H1 (cell line): ENCODE results near the gene AHSG. TPM values are rescaled to one million over a fixed set of nuclear protein-coding genes. Genes with fewer than 3 reads are reported as not detected.

Experiments
- CTCF ChIA-PET: fragments of 300-600 bp; sonication (Branson Sonifier 250); formaldehyde crosslinking; loops from one replicate; lab custom pipeline; 2021; ENCODE audit not compliant: partially characterized antibody; lab: Charles Lee
- POLR2A ChIA-PET: fragments of 300-600 bp; sonication (Branson Sonifier 250); formaldehyde crosslinking; loops from one replicate; lab custom pipeline; 2021; ENCODE audit warnings: inconsistent platforms; ENCODE audit not compliant: partially characterized antibody; lab: Charles Lee
- DNase-seq, 2 experiments: peaks; one replicate each; pipeline versions ENCODE4 v3.0.0 to v3.0.0-alpha.2; 2010 to 2022; ENCODE audit warnings: low spot score in 2 of 2, low read depth in 1 of 2, mixed read lengths in 1 of 2
- FAIRE-seq: peaks from 2 replicates; lab custom pipeline; 2011; peaks lifted over from hg19 to GRCh38; lab: Jason Lieb, UNC
- H2AFZ ChIP-seq: 2 replicates; pipeline ENCODE4 v1.8.1; 2012; ENCODE audit warnings: low read length, inconsistent platforms
- H2AK5ac ChIP-seq: 2 replicates; pipeline ENCODE4 v1.6.1; 2013; ENCODE audit warnings: low read depth, low read length
- H2BK120ac ChIP-seq: replicated peaks from 2 replicates; pipeline ENCODE3; 2013; ENCODE audit warnings: low read depth, low read length, inconsistent platforms
- H2BK12ac ChIP-seq: 2 replicates; pipeline ENCODE4 v1.6.1; 2013; ENCODE audit warnings: low read depth, low read length
- H2BK15ac ChIP-seq: 2 replicates; pipeline ENCODE4 v1.6.1; 2013; ENCODE audit warnings: low read length
- H2BK20ac ChIP-seq: 2 replicates; pipeline ENCODE4 v1.6.1; 2013; ENCODE audit warnings: low read length
- H2BK5ac ChIP-seq: 2 replicates; pipeline ENCODE4 v1.6.1; 2013; ENCODE audit warnings: low read depth, low read length
- H3K14ac ChIP-seq: 2 replicates; pipeline ENCODE4 v1.6.1; 2013; ENCODE audit warnings: inconsistent platforms; ENCODE audit not compliant: insufficient read length
- H3K18ac ChIP-seq: 2 replicates; pipeline ENCODE4 v1.6.1; 2013; ENCODE audit warnings: low read length; ENCODE audit errors: extremely low read depth
- H3K23ac ChIP-seq: 2 replicates; pipeline ENCODE4 v1.6.1; 2013; ENCODE audit warnings: inconsistent platforms; ENCODE audit not compliant: insufficient read length
- H3K23me2 ChIP-seq: 2 replicates; pipeline ENCODE4 v1.6.1; 2013; ENCODE audit warnings: low read depth, low read length
- H3K27ac ChIP-seq: 2 replicates; pipeline ENCODE4 v1.6.1; 2011; ENCODE audit warnings: low read depth, low read length, inconsistent platforms
- H3K27me3 ChIP-seq, 4 experiments: replicated peaks in 1 of 4; 1 replicate in 1 of 4; 2 replicates in 3 of 4; pipeline versions ENCODE4 v1.6.1 to v1.8.1; 2011 to 2013; ENCODE audit warnings: low read length in 3 of 4, mild to moderate bottlenecking in 3 of 4, inconsistent platforms in 2 of 4, mixed read lengths in 2 of 4, moderate library complexity in 1 of 4; ENCODE audit not compliant: control insufficient read depth in 3 of 4, insufficient read depth in 3 of 4; ENCODE audit errors: extremely low read depth in 1 of 4
- H3K36me3 ChIP-seq, 4 experiments: 2 replicates each; pipeline versions ENCODE4 v1.6.1 to v1.8.1; 2011 to 2013; ENCODE audit warnings: mild to moderate bottlenecking in 4 of 4, low read length in 3 of 4, moderate library complexity in 2 of 4, control low read depth in 1 of 4, inconsistent platforms in 1 of 4; ENCODE audit not compliant: insufficient read depth in 4 of 4, control insufficient read depth in 2 of 4
- H3K4ac ChIP-seq: replicated peaks from 2 replicates; pipeline ENCODE3; 2013; ENCODE audit warnings: low read length, low read depth, mixed read lengths, inconsistent platforms; ENCODE audit not compliant: insufficient read length
- H3K4me1 ChIP-seq, 4 experiments: replicated peaks in 1 of 4; 1 replicate in 1 of 4; 2 replicates in 3 of 4; pipeline versions ENCODE4 v1.6.1 to v1.8.1; 2011 to 2013; ENCODE audit warnings: low read length in 3 of 4, inconsistent platforms in 2 of 4, mixed read lengths in 1 of 4; ENCODE audit not compliant: insufficient read depth in 4 of 4, control insufficient read depth in 3 of 4
- H3K4me2 ChIP-seq, 2 experiments: 2 replicates each; pipeline versions ENCODE4 v1.6.1 to v1.8.1; 2011 to 2013; ENCODE audit warnings: low read depth in 2 of 2, low read length in 2 of 2, control low read depth in 1 of 2, inconsistent platforms in 1 of 2, mild to moderate bottlenecking in 1 of 2; ENCODE audit not compliant: insufficient read depth in 1 of 2
- H3K4me3 ChIP-seq, 4 experiments: fragments of 200-600, 300-600 bp in 1 of 4; sonication (generic), shearing (Covaris generic), sonication (Bioruptor Twin) in 1 of 4; 2 replicates each; pipeline versions ENCODE4 v1.5.1 to v1.8.1; 2011 to 2016; ENCODE audit warnings: low read length in 4 of 4, low read depth in 3 of 4, control low read depth in 2 of 4, inconsistent platforms in 2 of 4, mild to moderate bottlenecking in 2 of 4, mixed read lengths in 1 of 4, moderate library complexity in 1 of 4; ENCODE audit not compliant: insufficient read depth in 2 of 4; ENCODE audit errors: extremely low read depth in 1 of 4
- H3K56ac ChIP-seq: replicated peaks from 2 replicates; pipeline ENCODE3; 2013; ENCODE audit warnings: low read depth, mild to moderate bottlenecking, mixed read lengths, low read length, inconsistent platforms; ENCODE audit not compliant: insufficient read length
- H3K79me1 ChIP-seq: 2 replicates; pipeline ENCODE4 v1.6.1; 2013; ENCODE audit warnings: low read depth, low read length, control low read depth
- H3K79me2 ChIP-seq, 2 experiments: 2 replicates each; pipeline versions ENCODE4 v1.6.1 to v1.8.1; 2012 to 2013; ENCODE audit warnings: low read length in 2 of 2, mild to moderate bottlenecking in 2 of 2, inconsistent platforms in 1 of 2; ENCODE audit not compliant: insufficient read depth in 2 of 2, control insufficient read depth in 1 of 2
- H3K9ac ChIP-seq, 4 experiments: replicated peaks in 1 of 4; 1 replicate in 1 of 4; 2 replicates in 3 of 4; pipeline versions ENCODE4 v1.6.1 to v1.8.1; 2011 to 2013; ENCODE audit warnings: low read depth in 3 of 4, low read length in 3 of 4, control low read depth in 2 of 4, mild to moderate bottlenecking in 2 of 4, moderate library complexity in 2 of 4, inconsistent platforms in 1 of 4; ENCODE audit errors: extremely low read depth in 1 of 4
- H3K9me3 ChIP-seq, 2 experiments: 2 replicates each; pipeline versions ENCODE4 v1.6.1 to v1.8.1; 2012 to 2013; ENCODE audit warnings: mild to moderate bottlenecking in 2 of 2, moderate library complexity in 2 of 2, control low read depth in 1 of 2, inconsistent platforms in 1 of 2, low read depth in 1 of 2, low read length in 1 of 2, mixed read lengths in 1 of 2; ENCODE audit not compliant: insufficient read depth in 2 of 2
- H4K20me1 ChIP-seq, 2 experiments: replicated peaks in 1 of 2; 2 replicates each; pipeline versions ENCODE3 to v1.8.1; 2011 to 2013; ENCODE audit warnings: inconsistent platforms in 2 of 2, low read length in 2 of 2, mild to moderate bottlenecking in 1 of 2; ENCODE audit not compliant: insufficient read depth in 2 of 2, control insufficient read depth in 1 of 2
- H4K5ac ChIP-seq: 2 replicates; pipeline ENCODE4 v1.6.1; 2013; ENCODE audit warnings: low read length, low read depth, mixed read lengths, inconsistent platforms; ENCODE audit not compliant: insufficient read length
- H4K8ac ChIP-seq: 2 replicates; pipeline ENCODE4 v1.8.0; 2013; ENCODE audit warnings: mild to moderate bottlenecking, moderate library complexity, low read length, inconsistent platforms; ENCODE audit not compliant: insufficient read depth; ENCODE audit errors: extremely low read depth
- H4K91ac ChIP-seq: replicated peaks from 2 replicates; pipeline ENCODE3; 2013; ENCODE audit warnings: low read length, mixed read lengths, inconsistent platforms; ENCODE audit not compliant: insufficient read length
- KDM1A ChIP-seq: fragments of 200-600, 300-600 bp; sonication (generic); IDR thresholded peaks from 2 replicates; pipeline ENCODE4 v1.7.1; 2016; ENCODE audit warnings: mild to moderate bottlenecking, low read length, borderline replicate concordance
- KDM4A ChIP-seq: IDR thresholded peaks from one replicate; pipeline ENCODE4 v1.7.1; 2012; ENCODE audit warnings: low read depth, mild to moderate bottlenecking, moderate library complexity, low read length, inconsistent platforms; ENCODE audit not compliant: severe bottlenecking
- KDM5A ChIP-seq: fragments of 200-600 bp; IDR thresholded peaks from 2 replicates; pipeline ENCODE4 v1.7.1; 2012; ENCODE audit warnings: mild to moderate bottlenecking, low read length, inconsistent platforms, mixed read lengths
- PHF8 ChIP-seq: fragments of 200-600 bp; sonication (generic); conservative IDR thresholded peaks from 2 replicates; pipeline ENCODE4 v1.7.1; 2012; ENCODE audit warnings: low read depth, mild to moderate bottlenecking, inconsistent platforms, low read length, moderate library complexity
- RBBP5 ChIP-seq: IDR thresholded peaks from 2 replicates; pipeline ENCODE4 v1.7.1; 2012; ENCODE audit warnings: low read depth, mild to moderate bottlenecking, inconsistent platforms, low read length, moderate library complexity, borderline replicate concordance
- SIRT6 ChIP-seq: IDR thresholded peaks from one replicate; pipeline ENCODE4 v1.7.1; 2012; ENCODE audit warnings: low read length, inconsistent platforms
- SIX5 ChIP-seq: IDR thresholded peaks from 2 replicates; pipeline ENCODE4 v1.6.1; 2011; ENCODE audit warnings: mild to moderate bottlenecking, low read depth, low read length
- TAF7 ChIP-seq: optimal IDR thresholded peaks from 2 replicates; pipeline ENCODE3; 2011; ENCODE audit warnings: low read depth, mild to moderate bottlenecking, inconsistent platforms, low read length, moderate library complexity, borderline replicate concordance
- WGBS, 2 experiments: shearing (Covaris generic) in 1 of 2; methylation state at CpG; one replicate each; pipeline versions ENCODE4 v1.1.6 to v1.1.7; 2013 to 2015; ENCODE audit warnings: low lambda C conversion rate in 2 of 2, mixed read lengths in 2 of 2, inconsistent platforms in 1 of 2, low coverage in 1 of 2, missing lambda C conversion rate in 1 of 2; ENCODE audit not compliant: insufficient replicate concordance in 2 of 2, insufficient coverage in 1 of 2, insufficient read length in 1 of 2; ENCODE audit errors: extremely low coverage in 1 of 2, missing lambda C conversion rate in 1 of 2; 5-methylcytosine and 5-hydroxymethylcytosine counted together
- polyA plus RNA-seq, 7 experiments: library from polyadenylated mRNA; depleted of rRNA in 3 of 7; stranded (reverse) in 5 of 7; unstranded in 2 of 7; fragments of >200 nt in 5 of 7; fragments of 200-250 nt in 2 of 7; gene quantifications; 1 replicate in 5 of 7; 2 replicates in 1 of 7; 4 replicates in 1 of 7; pipeline versions ENCODE4 v1.2.1 to v1.2.3, GENCODE V29; 2011 to 2013; ENCODE audit warnings: missing spikeins in 2 of 7, mixed read lengths in 2 of 7
- total RNA-seq: library from RNA; stranded (reverse); fragmentation: NEBNext Ultra II Directional; extraction: Animal tissue kit (Norgen Biotek cat#: 25700); gene quantifications from 2 replicates; pipeline ENCODE4 v1.2.1, GENCODE V29; 2021

AHSG gene
- total and polyA plus RNA-seq, 2 of the 8 experiments (the other 6 are each of a cell fraction or from before 2014, with no cell fraction given) = 0.68 to 0.78 TPM

GRCh38 chr3:186588632-186589031 is 24.2 kb upstream of the AHSG start:
- H2BK120ac ChIP-seq = no peak overlapping the region
- no peaks in the 10 kb centered on the region for H3K9me3 ChIP-seq
- H4K5ac ChIP-seq = no peak overlapping the region
- no peak overlapping the region for H4K8ac ChIP-seq
- no peak overlapping the region for H3K56ac ChIP-seq
- ChIA-PET CTCF (interaction anchor here (0.6 to 23.7 kb wide), 9 partner anchors 9 to 232 kb away, joined by 3 to 333 read pairs (median 4); partner anchors contain the start of genes AHSG and EIF4A2), POLR2A (interaction anchor here (0.9 to 10.2 kb wide), 6 partner anchors 18 to 202 kb away, joined by 3 to 85 read pairs (median 5); partner anchors contain the start of genes DNAJB11 and EIF4A2)
- H3K4me3 ChIP-seq = no peak overlapping the region
- H2AFZ ChIP-seq = no peak overlapping the region
- H2AK5ac ChIP-seq = no peak overlapping the region
- no peaks in the 10 kb centered on the region; the same call in 1 of the 2 replicates for H3K79me1 ChIP-seq
- FAIRE-seq (no peak), DNase-seq (no peak)
- no peak overlapping the region for H3K4ac ChIP-seq
- no peak overlapping the region for H4K91ac ChIP-seq
- H3K9ac ChIP-seq = no peak overlapping the region
- H3K23me2 ChIP-seq = no peaks in the 10 kb centered on the region; the same call in 1 of the 2 replicates
- H3K27me3 ChIP-seq = no peaks in the 10 kb centered on the region
- no peak overlapping the region for H2BK5ac ChIP-seq
- no peaks in the 10 kb centered on the region for H3K4me1 ChIP-seq
- WGBS, 2 experiments = 75% methylated on average over 2 of the region's 2 CpGs; no CpG with 5 or more reads in 1 of the 2 experiments
- H3K14ac ChIP-seq = no peak overlapping the region
- H4K20me1 ChIP-seq = no peaks in the 10 kb centered on the region
- H3K18ac ChIP-seq = no peak overlapping the region
- TF ChIP-seq PHF8 (no peak), KDM5A (no peak), RBBP5 (no peak), KDM1A (no peak), SIX5 (no peak), TAF7 (no peak), SIRT6 (no peak), KDM4A (no peak)
- H2BK20ac ChIP-seq = no peak overlapping the region
- no peak overlapping the region for H3K23ac ChIP-seq
- no peaks in the 10 kb centered on the region for H3K79me2 ChIP-seq
- no peak overlapping the region for H3K27ac ChIP-seq
- no peak overlapping the region for H2BK12ac ChIP-seq
- H3K4me2 ChIP-seq = no peak overlapping the region
- H2BK15ac ChIP-seq = no peak overlapping the region
- H3K36me3 ChIP-seq = peaks cover 4 to 23% (median 14%) of the 10 kb centered on the region in 4 experiments; a peak in 7 of 8 replicates
